ENCODE measurements around the gene ARHGEF16. TPM values are rescaled to one million over a fixed set of nuclear protein-coding genes. Genes with fewer than 3 reads are reported as not detected.

ARHGEF16 gene
- total and polyA plus RNA-seq, 3 experiments from 2014 or later, result 0.06 TPM; not detected in 2

- no peaks in the 10 kb centered on the region for H3K9me3 ChIP-seq (ENCODE audit: low read length)
- CTCF ChIA-PET, result interaction anchor here (1.5 kb wide), 1 partner anchor 11 kb away, joined by 3 read pairs; no protein-coding TSS in a partner anchor
- H3K4me1 ChIP-seq (ENCODE audit: insufficient read depth, low read length), result no peaks in the 10 kb centered on the region
- H3K27me3 ChIP-seq (ENCODE audit: insufficient read depth, low read length, poor library complexity, severe bottlenecking), result no peaks in the 10 kb centered on the region
- Mint-ChIP-seq H3K36me3 (no peaks in the 10 kb centered on the region), H3K9me3 (no peaks in the 10 kb centered on the region), H3K4me1 (no peaks in the 10 kb centered on the region), H3K4me3 (no peak overlapping the region), H3K27me3 (no peaks in the 10 kb centered on the region), H3K27ac (no peak overlapping the region)
- H3K4me3 ChIP-seq (ENCODE audit: low read length), result no peak overlapping the region
- no peaks in the 10 kb centered on the region for H3K36me3 ChIP-seq (ENCODE audit: insufficient read depth, low read length)
- no peak overlapping the region for H3K27ac ChIP-seq (ENCODE audit: low read depth, low read length)
- POLR2A ChIA-PET, result no interaction called here
- no peak for DNase-seq
Measured at GRCh38 chr1:3479511-3480368, 25.3 kb downstream of the ARHGEF16 start.

- ChIA-PET POLR2A (no interaction called here), CTCF (interaction anchor here (1.5 kb wide), 1 partner anchor 10 kb away, joined by 3 read pairs; no protein-coding TSS in a partner anchor)
- no peak overlapping the region for H3K4me3 Mint-ChIP-seq
- Histone ChIP-seq H3K36me3 (ENCODE audit: insufficient read depth, low read length) (no peaks in the 10 kb centered on the region), H3K27me3 (ENCODE audit: insufficient read depth, low read length, poor library complexity, severe bottlenecking) (no peaks in the 10 kb centered on the region), H3K27ac (ENCODE audit: low read depth, low read length) (no peak overlapping the region), H3K4me3 (ENCODE audit: low read length) (no peak overlapping the region), H3K4me1 (ENCODE audit: insufficient read depth, low read length) (no peaks in the 10 kb centered on the region), H3K9me3 (ENCODE audit: low read length) (no peaks in the 10 kb centered on the region)
- H3K27me3 Mint-ChIP-seq, result no peaks in the 10 kb centered on the region
- H3K4me1 Mint-ChIP-seq, result no peaks in the 10 kb centered on the region
- DNase-seq, result no peak
- no peaks in the 10 kb centered on the region for H3K36me3 Mint-ChIP-seq
- no peak overlapping the region for H3K27ac Mint-ChIP-seq
- H3K9me3 Mint-ChIP-seq, result no peaks in the 10 kb centered on the region
Measured at GRCh38 chr1:3480369-3480719, 25.9 kb downstream of the ARHGEF16 start.

GRCh38 chr1:3481046-3481445 lies 26.6 kb downstream of the ARHGEF16 start:
- POLR2A ChIA-PET, result no interaction called here
- H3K4me3 Mint-ChIP-seq, result no peak overlapping the region
- CTCF ChIA-PET, result interaction anchor here (1.5 to 1.9 kb wide), 2 partner anchors 10 to 28 kb away, joined by 3 to 7 read pairs; no protein-coding TSS in a partner anchor

GRCh38 chr1:3481836-3482375 lies 27.4 kb downstream of the ARHGEF16 start:
- Histone ChIP-seq H3K4me1 (ENCODE audit: insufficient read depth, low read length) (no peaks in the 10 kb centered on the region), H3K27me3 (ENCODE audit: insufficient read depth, low read length, poor library complexity, severe bottlenecking) (no peaks in the 10 kb centered on the region), H3K4me3 (ENCODE audit: low read length) (no peak overlapping the region), H3K9me3 (ENCODE audit: low read length) (no peaks in the 10 kb centered on the region), H3K27ac (ENCODE audit: low read depth, low read length) (no peak overlapping the region), H3K36me3 (ENCODE audit: insufficient read depth, low read length) (no peaks in the 10 kb centered on the region)
- Mint-ChIP-seq H3K27me3 (no peaks in the 10 kb centered on the region), H3K4me1 (no peaks in the 10 kb centered on the region), H3K27ac (no peak overlapping the region), H3K9me3 (no peaks in the 10 kb centered on the region), H3K4me3 (no peak overlapping the region), H3K36me3 (no peaks in the 10 kb centered on the region)
- ChIA-PET POLR2A (no interaction called here), CTCF (interaction anchor here (1.1 to 1.9 kb wide), 2 partner anchors 9 to 29 kb away, joined by 3 to 7 read pairs; no protein-coding TSS in a partner anchor)
- no peak for DNase-seq

More at GRCh38 chr1:3481046-3481445, 26.6 kb downstream of the ARHGEF16 start:
- Mint-ChIP-seq H3K27me3 (no peaks in the 10 kb centered on the region), H3K9me3 (no peaks in the 10 kb centered on the region), H3K4me1 (no peaks in the 10 kb centered on the region), H3K36me3 (no peaks in the 10 kb centered on the region), H3K27ac (no peak overlapping the region)
- Histone ChIP-seq H3K4me3 (ENCODE audit: low read length) (no peak overlapping the region), H3K9me3 (ENCODE audit: low read length) (no peaks in the 10 kb centered on the region), H3K36me3 (ENCODE audit: insufficient read depth, low read length) (no peaks in the 10 kb centered on the region), H3K4me1 (ENCODE audit: insufficient read depth, low read length) (no peaks in the 10 kb centered on the region), H3K27ac (ENCODE audit: low read depth, low read length) (no peak overlapping the region), H3K27me3 (ENCODE audit: insufficient read depth, low read length, poor library complexity, severe bottlenecking) (no peaks in the 10 kb centered on the region)
- no peak for DNase-seq

GRCh38 chr1:3482378-3482849 lies 27.9 kb downstream of the ARHGEF16 start:
- no peak overlapping the region for H3K27ac ChIP-seq (ENCODE audit: low read depth, low read length)
- Mint-ChIP-seq H3K4me1 (no peaks in the 10 kb centered on the region), H3K36me3 (no peaks in the 10 kb centered on the region), H3K27me3 (no peaks in the 10 kb centered on the region), H3K27ac (no peak overlapping the region), H3K4me3 (no peak overlapping the region), H3K9me3 (no peaks in the 10 kb centered on the region)
- CTCF ChIA-PET, result interaction anchor here (1.1 to 1.9 kb wide), 2 partner anchors 8 to 29 kb away, joined by 3 to 7 read pairs; no protein-coding TSS in a partner anchor
- POLR2A ChIA-PET, result no interaction called here
- no peaks in the 10 kb centered on the region for H3K27me3 ChIP-seq (ENCODE audit: insufficient read depth, low read length, poor library complexity, severe bottlenecking)
- no peak for DNase-seq
- no peaks in the 10 kb centered on the region for H3K36me3 ChIP-seq (ENCODE audit: insufficient read depth, low read length)
- no peaks in the 10 kb centered on the region for H3K4me1 ChIP-seq (ENCODE audit: insufficient read depth, low read length)
- H3K4me3 ChIP-seq (ENCODE audit: low read length), result no peak overlapping the region
- H3K9me3 ChIP-seq (ENCODE audit: low read length), result no peaks in the 10 kb centered on the region

- Mint-ChIP-seq H3K27me3 (no peaks in the 10 kb centered on the region), H3K27ac (no peak overlapping the region), H3K9me3 (peaks cover 0 to 6% (median 5%) of the 10 kb centered on the region in 5 donors), H3K4me3 (no peak overlapping the region), H3K36me3 (no peaks in the 10 kb centered on the region), H3K4me1 (no peaks in the 10 kb centered on the region)
- ChIA-PET POLR2A (no interaction called here), CTCF (interaction anchor here (3.5 kb wide), 1 partner anchor 30 kb away, joined by 13 read pairs; no protein-coding TSS in a partner anchor)
- DNase-seq, result no peak
- Histone ChIP-seq H3K36me3 (ENCODE audit: insufficient read depth, low read length) (no peaks in the 10 kb centered on the region), H3K9me3 (ENCODE audit: low read length) (no peaks in the 10 kb centered on the region), H3K27me3 (ENCODE audit: insufficient read depth, low read length, poor library complexity, severe bottlenecking) (no peaks in the 10 kb centered on the region), H3K27ac (ENCODE audit: low read depth, low read length) (no peak overlapping the region), H3K4me3 (ENCODE audit: low read length) (no peak overlapping the region), H3K4me1 (ENCODE audit: insufficient read depth, low read length) (no peaks in the 10 kb centered on the region)
Measured at GRCh38 chr1:3483380-3483779, 28.9 kb downstream of the ARHGEF16 start.

GRCh38 chr1:3483801-3484444 lies 29.5 kb downstream of the ARHGEF16 start:
- H3K36me3 Mint-ChIP-seq, result peaks cover 0 to 4% (median 0%) of the 10 kb centered on the region in 3 donors
- ChIA-PET POLR2A (no interaction called here), CTCF (interaction anchor here (1.6 to 3.5 kb wide), 2 partner anchors 18 to 31 kb away, joined by 4 to 13 read pairs; no protein-coding TSS in a partner anchor)
- no peaks in the 10 kb centered on the region for H3K4me1 Mint-ChIP-seq
- H3K4me1 ChIP-seq (ENCODE audit: insufficient read depth, low read length), result no peaks in the 10 kb centered on the region
- no peaks in the 10 kb centered on the region for H3K27me3 ChIP-seq (ENCODE audit: insufficient read depth, low read length, poor library complexity, severe bottlenecking)
- H3K27ac Mint-ChIP-seq, result peak overlapping the region in 1 of 8 donors; percentile 58
- H3K9me3 ChIP-seq (ENCODE audit: low read length), result no peaks in the 10 kb centered on the region
- no peak overlapping the region for H3K4me3 Mint-ChIP-seq
- no peaks in the 10 kb centered on the region for H3K27me3 Mint-ChIP-seq
- DNase-seq, result peak in 1 of 5 donors; percentile 22
- H3K36me3 ChIP-seq (ENCODE audit: insufficient read depth, low read length), result no peaks in the 10 kb centered on the region
- H3K27ac ChIP-seq (ENCODE audit: low read depth, low read length), result no peak overlapping the region
- peaks cover 2 to 9% (median 6%) of the 10 kb centered on the region in 5 donors for H3K9me3 Mint-ChIP-seq
- H3K4me3 ChIP-seq (ENCODE audit: low read length), result no peak overlapping the region

GRCh38 chr1:3485016-3485415 lies 30.6 kb downstream of the ARHGEF16 start:
- H3K9me3 Mint-ChIP-seq, result peaks cover 5 to 13% (median 6%) of the 10 kb centered on the region in 5 donors
- H3K27ac Mint-ChIP-seq, result no peak overlapping the region
- CTCF ChIA-PET, result interaction anchor here (1.6 to 3.5 kb wide), 2 partner anchors 17 to 32 kb away, joined by 4 to 13 read pairs; no protein-coding TSS in a partner anchor
- no peaks in the 10 kb centered on the region for H3K36me3 ChIP-seq (ENCODE audit: insufficient read depth, low read length)
- no peaks in the 10 kb centered on the region for H3K27me3 ChIP-seq (ENCODE audit: insufficient read depth, low read length, poor library complexity, severe bottlenecking)
- H3K27me3 Mint-ChIP-seq, result no peaks in the 10 kb centered on the region
- no peak overlapping the region for H3K4me3 Mint-ChIP-seq
- H3K9me3 ChIP-seq (ENCODE audit: low read length), result no peaks in the 10 kb centered on the region
- H3K4me3 ChIP-seq (ENCODE audit: low read length), result no peak overlapping the region
- no peaks in the 10 kb centered on the region for H3K4me1 ChIP-seq (ENCODE audit: insufficient read depth, low read length)
- H3K36me3 Mint-ChIP-seq, result peaks cover 0 to 5% (median 0%) of the 10 kb centered on the region in 3 donors
- H3K27ac ChIP-seq (ENCODE audit: low read depth, low read length), result no peak overlapping the region
- DNase-seq, result no peak
- POLR2A ChIA-PET, result no interaction called here
- no peaks in the 10 kb centered on the region for H3K4me1 Mint-ChIP-seq

Measured in CD8-positive, alpha-beta memory T cell (primary cell).